GM12874 (cell line): ENCODE data around the gene PPP2R2D.

Experiments
- TF ChIP-seq, protein P1 (sequence below): IDR thresholded peaks from 2 replicates; pipeline ENCODE4 v1.5.1; 2011; ENCODE audit warnings: low read depth, mild to moderate bottlenecking, control low read depth, low read length, moderate library complexity; ENCODE audit not compliant: insufficient read depth

PPP2R2D gene

GRCh38 chr10:131946321-131946751 lies 45.5 kb downstream of the PPP2R2D start:
- TF ChIP-seq, protein P1, sequence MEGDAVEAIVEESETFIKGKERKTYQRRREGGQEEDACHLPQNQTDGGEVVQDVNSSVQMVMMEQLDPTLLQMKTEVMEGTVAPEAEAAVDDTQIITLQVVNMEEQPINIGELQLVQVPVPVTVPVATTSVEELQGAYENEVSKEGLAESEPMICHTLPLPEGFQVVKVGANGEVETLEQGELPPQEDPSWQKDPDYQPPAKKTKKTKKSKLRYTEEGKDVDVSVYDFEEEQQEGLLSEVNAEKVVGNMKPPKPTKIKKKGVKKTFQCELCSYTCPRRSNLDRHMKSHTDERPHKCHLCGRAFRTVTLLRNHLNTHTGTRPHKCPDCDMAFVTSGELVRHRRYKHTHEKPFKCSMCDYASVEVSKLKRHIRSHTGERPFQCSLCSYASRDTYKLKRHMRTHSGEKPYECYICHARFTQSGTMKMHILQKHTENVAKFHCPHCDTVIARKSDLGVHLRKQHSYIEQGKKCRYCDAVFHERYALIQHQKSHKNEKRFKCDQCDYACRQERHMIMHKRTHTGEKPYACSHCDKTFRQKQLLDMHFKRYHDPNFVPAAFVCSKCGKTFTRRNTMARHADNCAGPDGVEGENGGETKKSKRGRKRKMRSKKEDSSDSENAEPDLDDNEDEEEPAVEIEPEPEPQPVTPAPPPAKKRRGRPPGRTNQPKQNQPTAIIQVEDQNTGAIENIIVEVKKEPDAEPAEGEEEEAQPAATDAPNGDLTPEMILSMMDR = no peak

- TF ChIP-seq, protein P1 = no peak
Measured at GRCh38 chr10:131946880-131947279, 46.1 kb downstream of the PPP2R2D start.

- TF ChIP-seq, protein P1 = no peak
Measured at GRCh38 chr10:131947631-131948347, 47.0 kb downstream of the PPP2R2D start.

DNA sequence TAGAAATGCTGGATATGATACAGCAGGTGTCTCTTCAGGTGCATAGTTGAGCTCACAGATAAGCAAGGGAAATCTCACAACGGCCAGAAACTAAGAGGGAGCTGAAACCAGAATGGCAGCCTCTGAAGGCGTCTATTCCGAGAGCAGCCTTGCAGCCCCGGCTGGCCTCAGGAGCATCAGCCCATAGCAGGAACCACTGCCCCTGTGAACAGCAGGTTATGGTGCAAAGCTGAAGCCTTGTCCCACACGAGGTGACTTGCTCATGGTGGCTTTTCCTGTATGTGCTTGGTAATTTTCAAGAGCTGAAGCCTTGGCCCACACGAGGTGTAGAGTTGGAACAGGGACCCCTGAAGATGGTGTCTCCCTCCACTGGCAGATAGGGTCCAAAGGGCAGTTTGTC lies 47.7 kb downstream of the PPP2R2D start:
- TF ChIP-seq, protein P1 = no peak

GRCh38 chr10:131949041-131949862 lies 48.4 kb downstream of the PPP2R2D start:
- TF ChIP-seq, protein P1 = no peak

DNA sequence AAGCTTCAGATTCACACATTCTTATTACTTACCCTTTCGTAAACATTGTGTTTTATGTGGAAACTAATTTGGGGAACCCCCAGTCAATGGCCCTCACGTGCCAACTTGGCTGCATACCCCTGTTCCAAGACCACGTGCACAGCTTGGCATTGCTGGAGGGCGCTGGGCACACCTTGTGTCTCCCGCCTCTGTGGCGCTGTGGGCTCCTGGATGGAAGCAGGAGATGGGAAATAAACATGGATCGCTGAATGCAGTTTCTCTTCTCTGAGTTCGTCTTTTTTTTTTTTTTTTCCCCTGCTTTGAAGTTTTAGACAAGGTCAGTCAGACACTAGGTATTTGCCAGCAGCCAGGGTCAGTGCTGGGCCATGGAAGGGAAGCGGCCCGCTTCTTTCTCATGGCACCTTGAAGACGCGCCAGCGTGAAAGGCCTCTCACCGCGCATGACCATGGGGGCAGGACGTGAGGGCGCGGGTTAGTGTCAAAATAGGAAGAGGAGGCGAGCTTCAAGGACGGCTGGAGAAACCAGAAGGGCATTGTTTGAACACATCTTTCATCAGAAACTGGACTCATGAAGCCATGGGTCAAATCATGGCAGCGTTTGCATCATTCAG lies 53.7 kb downstream of the PPP2R2D start:
- TF ChIP-seq, protein P1 = no peak
